ENCODE measurements around the gene VOPP1. TPM values are rescaled to one million over a fixed set of nuclear protein-coding genes. Genes with fewer than 3 reads are reported as not detected.

Gene VOPP1
- total RNA-seq, 2 donors from 2014 or later, result 88.9 to 131 TPM

- Histone ChIP-seq H3K9me3 (no peaks in the 10 kb centered on the region), H3K36me3 (peaks cover 19% of the 10 kb centered on the region)
Observed at GRCh38 chr7:55486192-55486590, 86.1 kb downstream of the VOPP1 start.

GRCh38 chr7:55485501-55486191 is 86.7 kb downstream of the VOPP1 start:
- no peak for DNase-seq (ENCODE audit: low spot score)
- no peaks in the 10 kb centered on the region for H3K27me3 ChIP-seq (replicated peaks; ENCODE audit: insufficient read depth)
- no peak overlapping the region for H3K27ac ChIP-seq
- peaks cover 13% of the 10 kb centered on the region for H3K36me3 ChIP-seq
- no peak for TF ChIP-seq CTCF (IDR thresholded peaks at IDR 0.05)
- no peak for ATAC-seq (ENCODE audit: insufficient number of reproducible peaks, low FRiP score, low read depth)
- H3K4me3 ChIP-seq, result no peak overlapping the region
- H3K9me3 ChIP-seq, result no peaks in the 10 kb centered on the region
- H3K4me1 ChIP-seq (ENCODE audit: control insufficient read depth in 1 of 2, low read depth in 2 of 2), result no peaks in the 10 kb centered on the region

More at GRCh38 chr7:55486192-55486590, 86.1 kb downstream of the VOPP1 start:
- Histone ChIP-seq H3K4me1 (ENCODE audit: control insufficient read depth in 1 of 2, low read depth in 2 of 2) (no peaks in the 10 kb centered on the region), H3K27me3 (replicated peaks; ENCODE audit: insufficient read depth) (no peaks in the 10 kb centered on the region), H3K27ac (no peak overlapping the region), H3K4me3 (no peak overlapping the region)
- TF ChIP-seq CTCF (IDR thresholded peaks at IDR 0.05), result no peak
- no peak for ATAC-seq (ENCODE audit: insufficient number of reproducible peaks, low FRiP score, low read depth)
- DNase-seq (ENCODE audit: low spot score), result no peak

GRCh38 chr7:55484834-55485233 is 87.5 kb downstream of the VOPP1 start:
- H3K27ac ChIP-seq, result no peak overlapping the region
- H3K27me3 ChIP-seq (replicated peaks; ENCODE audit: insufficient read depth), result no peaks in the 10 kb centered on the region
- no peak for TF ChIP-seq CTCF (IDR thresholded peaks at IDR 0.05)
- H3K9me3 ChIP-seq, result no peaks in the 10 kb centered on the region
- DNase-seq (ENCODE audit: low spot score) (no peak), ATAC-seq (ENCODE audit: insufficient number of reproducible peaks, low FRiP score, low read depth) (no peak)
- peaks cover 10% of the 10 kb centered on the region for H3K36me3 ChIP-seq
- no peak overlapping the region for H3K4me3 ChIP-seq
- no peaks in the 10 kb centered on the region for H3K4me1 ChIP-seq (ENCODE audit: control insufficient read depth in 1 of 2, low read depth in 2 of 2)

- Histone ChIP-seq H3K4me1 (ENCODE audit: control insufficient read depth in 1 of 2, low read depth in 2 of 2) (no peaks in the 10 kb centered on the region), H3K36me3 (peaks cover 4% of the 10 kb centered on the region), H3K27me3 (replicated peaks; ENCODE audit: insufficient read depth) (no peaks in the 10 kb centered on the region), H3K9me3 (no peaks in the 10 kb centered on the region), H3K4me3 (no peak overlapping the region), H3K27ac (no peak overlapping the region)
- DNase-seq (ENCODE audit: low spot score) (no peak), ATAC-seq (ENCODE audit: insufficient number of reproducible peaks, low FRiP score, low read depth) (no peak)
- TF ChIP-seq CTCF (IDR thresholded peaks at IDR 0.05), result no peak
Observed at GRCh38 chr7:55484241-55484640, 88.1 kb downstream of the VOPP1 start.

GRCh38 chr7:55483046-55483445 is 89.3 kb downstream of the VOPP1 start:
- H3K9me3 ChIP-seq, result no peaks in the 10 kb centered on the region
- DNase-seq (ENCODE audit: low spot score) (no peak), ATAC-seq (ENCODE audit: insufficient number of reproducible peaks, low FRiP score, low read depth) (no peak)
- H3K27me3 ChIP-seq (replicated peaks; ENCODE audit: insufficient read depth), result no peaks in the 10 kb centered on the region
- H3K4me3 ChIP-seq, result no peak overlapping the region
- no peaks in the 10 kb centered on the region for H3K36me3 ChIP-seq
- H3K4me1 ChIP-seq (ENCODE audit: control insufficient read depth in 1 of 2, low read depth in 2 of 2), result no peaks in the 10 kb centered on the region
- H3K27ac ChIP-seq, result no peak overlapping the region
- no peak for TF ChIP-seq CTCF (IDR thresholded peaks at IDR 0.05)
